HG02571 (cell line): ENCODE results near the gene IFI16.
"Not testable (repeated sequence)": the region's sequence is repeated elsewhere in the genome, so short reads cannot be mapped to it uniquely, and the experiment has no call there.

Source experiments
- ATAC-seq: cut with Tn5 transposase; IDR thresholded peaks from one replicate; pipeline ENCODE4 v1.9.1; 2021; ENCODE audit warnings: mild to moderate bottlenecking, moderate library complexity; ENCODE audit not compliant: unreplicated experiment

IFI16 gene

DNA sequence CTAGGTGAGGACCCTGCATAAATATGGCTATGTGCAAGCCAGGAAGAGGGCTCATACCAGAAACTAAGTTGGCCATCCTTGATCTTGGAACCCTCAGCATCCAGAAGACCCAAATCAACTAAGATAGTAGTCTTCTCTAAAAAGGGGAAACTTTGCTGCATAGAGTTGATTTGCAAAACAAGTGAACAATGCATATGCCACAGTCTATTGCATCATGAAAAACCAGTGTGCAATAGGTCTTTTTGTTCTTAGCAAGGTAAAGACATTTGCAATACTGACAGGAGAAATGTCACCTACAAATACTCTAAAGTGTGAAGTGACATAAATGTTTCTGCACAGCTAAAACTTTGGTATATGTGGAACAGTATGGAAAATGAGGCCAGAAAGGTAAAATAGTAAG, 2.0 kb upstream of the IFI16 start:
- no peak for ATAC-seq

DNA sequence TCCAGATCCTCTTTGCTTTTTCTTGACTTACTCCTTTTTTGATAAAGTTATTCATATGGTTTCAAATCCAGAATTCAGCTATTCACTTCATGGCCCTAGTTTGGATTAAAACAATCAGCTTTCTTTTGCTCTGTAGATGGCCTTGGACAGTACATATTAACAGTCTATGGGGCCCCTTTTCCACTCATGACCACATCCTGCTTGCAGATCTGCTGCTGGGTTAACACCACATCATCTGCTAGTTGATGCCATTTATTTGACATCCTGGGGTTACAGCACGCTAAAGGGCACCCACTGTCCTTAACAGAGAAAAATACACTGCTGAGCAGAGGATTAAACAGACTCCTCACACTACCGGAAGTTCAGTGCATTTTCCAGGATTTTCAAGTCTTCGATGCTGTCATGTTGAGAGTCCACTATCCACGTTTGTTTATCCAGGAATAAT, 941 bp upstream of the IFI16 start:
- peak; percentile 50 for ATAC-seq

DNA sequence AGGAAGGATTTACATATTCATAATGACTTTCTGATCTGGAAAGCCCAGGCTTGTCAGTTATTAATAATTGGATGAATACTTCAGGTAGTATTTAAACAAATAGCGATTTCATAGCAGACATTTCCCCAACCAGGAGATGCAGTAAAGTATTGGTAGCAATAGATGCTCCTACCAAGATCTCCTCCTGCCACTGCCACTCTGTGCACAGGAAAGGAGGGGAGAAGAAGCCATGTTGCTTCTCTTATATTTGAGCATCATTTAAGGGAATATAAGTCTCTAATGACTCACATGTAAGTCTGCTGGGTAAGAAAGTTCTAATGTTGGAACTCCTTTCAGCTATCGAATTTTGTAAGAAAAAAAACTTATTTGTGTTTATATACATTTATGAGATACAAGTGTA, 420 bp upstream of the IFI16 start:
- ATAC-seq = no peak

GRCh38 chr1:159010391-159010790, 684 bp downstream of the IFI16 start:
- ATAC-seq = no peak

- ATAC-seq = not testable (repeated sequence)
Observed at GRCh38 chr1:159011001-159011400, 1.3 kb downstream of the IFI16 start.

- ATAC-seq = no peak
Observed at GRCh38 chr1:159011751-159012150, 2.0 kb downstream of the IFI16 start.

- ATAC-seq = no peak
Observed at GRCh38 chr1:159012495-159012894, 2.8 kb downstream of the IFI16 start.

GRCh38 chr1:159014003-159014571, 4.4 kb downstream of the IFI16 start:
- no peak for ATAC-seq

GRCh38 chr1:159014851-159015250, 5.1 kb downstream of the IFI16 start:
- no peak for ATAC-seq

- peak; percentile 96 for ATAC-seq
Observed at GRCh38 chr1:159015440-159015909, 5.8 kb downstream of the IFI16 start.

GRCh38 chr1:159023723-159024122, 14.0 kb downstream of the IFI16 start:
- no peak for ATAC-seq

DNA sequence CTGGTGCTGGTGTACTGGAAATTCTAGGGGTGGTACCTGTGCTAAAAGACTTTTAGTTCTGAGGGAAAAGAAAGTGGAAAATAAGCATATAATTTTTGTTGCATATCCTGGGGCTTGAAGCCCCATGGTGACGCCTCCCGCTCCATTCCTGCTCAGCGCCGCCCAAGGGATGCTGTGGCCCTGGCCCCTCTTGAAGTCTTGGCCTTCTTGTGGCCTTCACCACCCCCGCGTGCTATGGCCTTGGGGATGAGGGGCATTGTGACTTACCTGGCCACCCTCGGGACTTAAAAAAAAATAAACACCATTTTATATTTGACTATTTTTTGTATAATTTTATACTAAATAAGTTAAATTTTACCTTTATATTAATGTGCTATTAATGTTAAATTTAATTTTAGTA, 15.3 kb downstream of the IFI16 start:
- no peak for ATAC-seq

GRCh38 chr1:159026841-159027240, 17.1 kb downstream of the IFI16 start:
- not testable (repeated sequence) for ATAC-seq

GRCh38 chr1:159030311-159030710, 20.6 kb downstream of the IFI16 start:
- no peak for ATAC-seq

DNA sequence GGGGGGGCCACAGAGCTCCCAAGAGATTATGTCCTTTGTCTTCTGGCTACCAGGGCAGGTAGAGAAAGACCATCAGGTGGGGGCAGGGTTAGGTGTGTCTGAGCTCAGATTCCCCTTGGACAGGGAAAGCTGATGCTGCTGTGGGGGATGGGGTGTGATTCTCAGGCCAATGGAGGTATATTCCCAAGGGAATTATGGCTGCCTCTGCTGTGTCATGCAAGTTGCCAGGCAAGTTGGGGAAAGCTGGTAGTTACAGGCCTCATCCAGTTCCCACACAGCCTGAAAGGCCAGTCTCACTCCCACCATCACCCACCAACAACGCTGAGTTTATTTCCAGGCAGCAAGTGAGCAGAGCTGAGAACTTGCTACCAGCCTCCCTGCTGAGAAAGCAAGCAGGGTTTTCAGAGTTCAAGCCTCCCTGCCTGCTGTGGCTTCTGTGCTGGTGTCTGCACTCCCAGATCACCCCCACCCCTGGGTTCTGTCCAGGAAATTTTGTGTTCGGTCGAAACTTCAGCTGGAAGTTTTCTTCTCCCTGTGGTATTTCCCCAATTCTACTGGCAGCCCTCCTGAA, 21.3 kb downstream of the IFI16 start:
- ATAC-seq = no peak

DNA sequence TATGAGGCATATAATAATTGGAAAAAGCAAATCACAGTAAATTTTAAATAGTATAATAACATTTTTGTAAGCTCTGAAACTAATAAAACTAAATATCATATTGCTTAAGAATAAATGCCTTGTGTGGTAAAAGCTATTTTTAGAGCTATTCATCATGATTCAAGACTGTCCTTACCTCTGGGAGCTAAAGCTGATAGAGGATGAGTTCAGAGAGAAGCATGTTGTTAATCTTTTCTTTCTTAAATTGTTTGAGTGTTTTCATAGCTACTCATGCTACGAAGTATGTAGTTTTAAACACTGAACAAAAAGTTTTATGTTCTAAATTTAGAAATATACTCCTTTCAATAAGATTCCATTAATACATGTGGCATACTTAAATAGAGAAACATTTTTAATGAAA, 30.5 kb downstream of the IFI16 start:
- ATAC-seq = no peak

- ATAC-seq = no peak
Observed at GRCh38 chr1:159040893-159041724, 31.4 kb downstream of the IFI16 start.

DNA sequence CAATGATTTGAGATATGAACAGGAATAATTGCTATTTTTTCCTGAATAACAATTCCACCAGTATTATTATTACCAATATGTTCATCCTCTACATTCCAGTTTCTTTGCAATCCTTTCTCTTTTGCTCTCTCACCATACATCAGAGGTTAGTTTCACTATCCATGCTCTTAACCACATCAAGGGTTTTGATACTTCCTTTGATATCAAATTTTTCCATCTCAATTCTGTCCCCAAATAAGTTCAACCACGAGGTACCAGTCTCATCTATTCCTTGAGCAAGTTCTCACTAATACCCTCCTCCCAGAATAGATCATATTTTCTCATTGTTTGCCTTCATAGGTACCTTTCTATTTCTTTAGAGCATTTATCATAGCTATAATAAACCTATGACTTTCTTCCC, 36.8 kb downstream of the IFI16 start:
- not testable (repeated sequence) for ATAC-seq

DNA sequence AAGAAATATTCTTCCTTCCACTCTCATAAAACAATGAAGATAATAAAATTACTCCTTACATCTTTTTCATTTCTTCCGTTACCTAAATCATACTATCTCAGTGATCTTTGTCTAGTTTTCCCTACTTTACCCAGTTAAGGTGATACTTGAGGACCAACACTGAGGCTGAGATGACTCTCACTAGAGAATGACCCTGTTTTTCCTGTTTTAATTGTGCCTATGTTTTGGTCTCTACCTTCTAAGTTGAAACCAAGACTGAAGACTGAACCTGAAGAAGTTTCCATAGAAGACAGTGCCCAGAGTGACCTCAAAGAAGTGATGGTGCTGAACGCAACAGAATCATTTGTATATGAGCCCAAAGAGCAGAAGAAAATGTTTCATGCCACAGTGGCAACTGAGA, 41.7 kb downstream of the IFI16 start:
- ATAC-seq = no peak

- no peak for ATAC-seq
Observed at GRCh38 chr1:159054427-159054826, 44.7 kb downstream of the IFI16 start.

DNA sequence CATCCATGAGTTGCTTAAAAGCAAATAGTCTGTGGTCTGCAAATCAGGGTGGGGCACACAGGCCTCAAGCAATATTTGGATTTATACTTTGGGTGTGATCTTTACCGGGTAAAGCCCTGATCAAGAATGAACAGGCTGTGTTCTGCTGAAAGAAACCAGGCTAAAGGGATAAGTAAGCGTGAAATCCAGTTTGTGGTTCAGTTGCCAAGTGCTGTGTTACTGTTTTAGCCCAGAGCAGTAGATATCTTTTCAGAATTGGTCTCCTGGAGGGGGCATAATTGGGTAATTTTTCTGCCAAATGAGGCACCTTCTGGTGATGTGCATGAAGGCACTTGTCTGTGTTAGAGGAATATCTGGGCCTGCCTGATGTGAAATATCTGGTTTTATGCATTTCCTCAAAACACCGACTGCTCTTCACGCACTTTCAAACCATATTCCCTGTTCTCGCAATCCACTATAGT, 45.5 kb downstream of the IFI16 start:
- ATAC-seq = no peak
